DMS114 treated with DMSO at 0.1 percent for 48 hours (cell line): ENCODE data around the gene TBKBP1.
"Not testable (repeated sequence)": the region's sequence is repeated elsewhere in the genome, so short reads cannot be mapped to it uniquely, and the experiment has no call there.

Experiments
- DNase-seq: peaks from one replicate; lab custom pipeline; 2025; ENCODE audit not compliant: unreplicated experiment; lab: John Stamatoyannopoulos, UW

Gene TBKBP1

GRCh38 chr17:47731396-47731795 is 37.4 kb downstream of the TBKBP1 start:
- DNase-seq: no peak

- DNase-seq: no peak
These were observed 38.6 kb downstream of the TBKBP1 start for GRCh38 chr17:47732399-47733046.

DNA sequence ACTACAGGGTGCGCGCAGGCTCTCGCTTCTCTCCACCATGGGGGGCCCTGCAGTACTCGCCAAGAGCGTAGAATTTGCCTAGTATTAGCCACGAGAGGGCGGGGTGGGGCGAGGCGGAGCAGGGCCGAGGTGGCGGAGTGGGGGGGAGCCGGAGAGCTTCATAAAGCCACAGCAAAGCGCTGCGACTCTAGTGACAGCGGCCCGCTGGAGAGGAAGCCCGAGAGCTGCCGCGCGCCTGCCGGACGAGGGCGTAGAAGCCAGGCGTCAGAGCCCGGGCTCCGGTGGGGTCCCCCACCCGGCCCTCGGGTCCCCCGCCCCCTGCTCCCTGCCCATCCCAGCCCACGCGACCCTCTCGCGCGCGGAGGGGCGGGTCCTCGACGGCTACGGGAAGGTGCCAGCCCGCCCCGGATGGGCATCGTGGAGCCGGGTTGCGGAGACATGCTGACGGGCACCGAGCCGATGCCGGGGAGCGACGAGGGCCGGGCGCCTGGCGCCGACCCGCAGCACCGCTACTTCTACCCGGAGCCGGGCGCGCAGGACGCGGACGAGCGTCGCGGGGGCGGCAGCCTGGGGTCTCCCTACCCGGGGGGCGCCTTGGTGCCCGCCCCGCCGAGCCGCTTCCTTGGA is 39.2 kb downstream of the TBKBP1 start, which contains the start of gene TBX21:
TSS of gene TBX21 (plus strand) at position 190 of the 627 bp plus-strand sequence. CDS start at position 409, 219 bp downstream.
- DNase-seq: peak; percentile 55

- no peak for DNase-seq
These were observed 39.9 kb downstream of the TBKBP1 start for GRCh38 chr17:47733674-47734410.

DNA sequence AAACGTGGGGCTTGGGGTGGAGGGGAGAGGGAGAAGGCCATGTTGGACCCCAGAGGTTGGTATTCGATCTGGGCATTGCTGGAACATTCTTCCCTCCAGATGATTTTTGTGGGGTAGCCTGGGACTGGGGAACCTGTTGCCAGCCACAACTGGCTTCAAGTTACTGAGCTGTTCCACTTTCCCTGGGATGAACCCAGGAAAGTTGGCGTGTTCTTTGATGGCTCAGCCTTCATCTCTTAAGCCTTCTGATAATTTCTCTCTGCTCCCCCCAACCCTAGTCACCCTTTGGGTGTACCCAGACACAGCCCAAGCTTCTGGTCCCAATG is 41.1 kb downstream of the TBKBP1 start:
- no peak for DNase-seq

- no peak for DNase-seq
These were observed 41.6 kb downstream of the TBKBP1 start for GRCh38 chr17:47735536-47736011.

DNA sequence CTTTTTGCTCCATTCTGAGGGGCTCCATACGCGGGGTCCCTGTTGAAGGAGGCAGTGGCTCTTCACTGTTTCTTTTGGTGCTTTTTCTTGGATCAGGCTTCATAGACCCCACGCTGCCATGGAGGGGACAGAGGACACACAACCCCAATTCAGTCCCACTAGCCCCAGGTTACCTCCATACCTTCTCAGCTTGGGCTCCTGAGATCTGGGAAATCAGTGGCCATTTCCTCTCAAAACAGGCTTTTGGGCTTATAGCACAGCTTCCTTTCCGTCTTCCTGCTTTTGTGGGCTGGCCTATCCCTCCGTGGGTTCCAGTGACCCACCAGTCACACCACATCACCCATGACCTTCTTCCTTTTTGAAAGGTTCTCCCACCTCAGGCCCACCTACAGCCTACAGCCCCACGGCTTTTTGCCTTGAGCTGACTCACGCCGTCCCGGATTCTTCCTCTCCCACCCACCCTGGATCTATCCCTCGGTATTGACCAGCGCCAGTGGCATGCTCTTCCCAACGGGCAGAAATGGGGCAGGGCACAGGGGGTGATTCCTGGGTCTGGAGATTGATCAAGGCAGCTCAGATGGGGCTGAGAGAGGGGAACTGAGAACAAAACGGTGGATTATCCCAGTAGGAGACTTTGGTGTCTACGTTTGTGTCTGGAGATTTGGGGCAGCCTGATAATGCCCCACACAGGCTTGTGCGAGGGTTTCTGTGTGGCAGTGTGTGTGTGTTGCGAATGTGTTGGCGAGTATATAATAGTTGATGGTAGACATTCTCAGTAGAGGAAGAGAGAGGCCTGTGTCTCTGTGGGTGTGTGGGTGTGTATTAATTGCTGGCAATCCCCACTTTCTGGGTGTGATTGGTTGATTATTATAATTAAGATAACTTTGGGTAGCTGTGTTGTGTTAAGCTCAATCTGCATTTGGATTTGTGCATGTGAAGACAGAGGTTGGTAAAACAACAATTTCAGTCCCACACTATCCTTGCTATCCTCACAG is 42.8 kb downstream of the TBKBP1 start:
- DNase-seq: no peak

GRCh38 chr17:47738178-47738577 is 44.2 kb downstream of the TBKBP1 start:
- no peak for DNase-seq

DNA sequence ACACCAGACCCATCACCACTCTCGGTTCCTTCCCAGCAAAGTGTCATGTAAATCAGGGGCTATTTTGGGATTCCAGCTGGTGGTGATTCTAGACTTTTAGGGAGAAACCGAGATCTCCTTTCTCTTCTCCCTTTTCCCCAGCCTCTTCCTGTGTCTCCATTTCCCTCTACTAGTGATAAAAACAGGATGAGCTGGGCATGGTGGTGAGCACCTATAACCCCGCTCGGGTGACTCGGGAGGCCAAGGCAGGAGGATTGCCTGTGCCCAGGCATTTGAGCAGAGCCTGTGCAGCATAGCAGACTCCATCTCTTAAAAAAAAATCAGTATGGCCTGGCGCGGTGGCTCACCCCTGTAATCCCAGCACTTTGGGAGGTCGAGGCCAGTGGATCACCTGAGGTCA is 45.2 kb downstream of the TBKBP1 start:
- no peak for DNase-seq

DNA sequence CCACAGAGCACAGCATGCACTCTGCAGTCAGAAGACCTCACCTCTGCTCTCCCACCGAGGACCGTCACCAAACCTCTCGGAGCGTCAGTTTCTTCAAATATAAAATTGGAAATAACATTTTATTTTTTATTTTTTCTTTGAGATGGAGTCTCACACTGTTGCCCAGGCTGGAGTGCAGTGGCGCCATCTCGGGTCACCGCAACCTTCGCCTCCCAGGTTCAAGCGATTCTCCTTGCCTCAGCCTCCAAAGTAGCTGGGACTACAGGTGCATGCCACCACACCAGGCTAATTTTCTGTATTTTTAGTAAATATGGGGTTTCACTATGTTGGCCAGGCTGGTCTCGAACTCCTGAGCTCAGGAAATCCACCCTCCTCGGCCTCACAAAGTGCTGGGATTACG is 46.0 kb downstream of the TBKBP1 start:
- DNase-seq: not testable (repeated sequence)

- DNase-seq: no peak
These were observed 47.3 kb downstream of the TBKBP1 start for GRCh38 chr17:47741109-47741792.

DNA sequence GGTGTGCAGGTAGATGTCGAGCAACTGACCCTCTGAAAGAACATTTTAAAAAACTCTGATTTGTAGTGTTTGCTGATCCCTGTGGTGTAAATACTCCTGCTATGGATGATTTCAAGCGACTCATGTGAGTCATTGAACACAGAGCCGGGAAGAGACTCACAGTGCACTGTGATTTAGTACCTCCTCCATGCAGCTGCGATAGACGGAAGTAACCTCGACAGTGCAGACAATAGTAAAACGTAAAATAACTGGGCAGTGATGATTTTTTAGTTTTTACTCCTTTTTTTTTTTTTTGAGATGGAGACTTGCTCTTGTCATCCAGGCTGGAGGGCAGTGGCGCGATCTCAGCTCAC is 47.8 kb downstream of the TBKBP1 start:
- DNase-seq: no peak

GRCh38 chr17:47742319-47743181 is 48.6 kb downstream of the TBKBP1 start:
- DNase-seq: no peak

DNA sequence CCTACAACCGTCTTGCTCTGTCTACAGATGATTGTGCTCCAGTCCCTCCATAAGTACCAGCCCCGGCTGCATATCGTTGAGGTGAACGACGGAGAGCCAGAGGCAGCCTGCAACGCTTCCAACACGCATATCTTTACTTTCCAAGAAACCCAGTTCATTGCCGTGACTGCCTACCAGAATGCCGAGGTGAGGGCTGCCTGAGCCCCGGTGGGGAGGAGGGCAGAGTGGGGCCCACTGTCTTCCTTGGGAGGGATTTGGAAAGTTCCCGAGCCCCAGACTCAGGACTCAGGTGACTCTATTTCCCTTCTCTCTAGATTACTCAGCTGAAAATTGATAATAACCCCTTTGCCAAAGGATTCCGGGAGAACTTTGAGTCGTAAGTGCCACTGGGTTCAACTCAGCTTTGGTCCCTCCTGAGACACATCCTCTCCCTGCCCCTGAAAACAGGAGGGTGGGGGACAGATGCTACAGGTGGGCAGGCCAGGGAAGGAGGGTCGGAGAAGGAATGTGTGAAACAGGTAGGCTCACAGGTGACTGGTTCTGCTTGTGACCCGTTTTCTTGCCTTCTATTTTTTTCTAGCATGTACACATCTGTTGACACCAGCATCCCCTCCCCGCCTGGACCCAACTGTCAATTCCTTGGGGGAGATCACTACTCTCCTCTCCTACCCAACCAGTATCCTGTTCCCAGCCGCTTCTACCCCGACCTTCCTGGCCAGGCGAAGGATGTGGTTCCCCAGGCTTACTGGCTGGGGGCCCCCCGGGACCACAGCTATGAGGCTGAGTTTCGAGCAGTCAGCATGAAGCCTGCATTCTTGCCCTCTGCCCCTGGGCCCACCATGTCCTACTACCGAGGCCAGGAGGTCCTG is 50.4 kb downstream of the TBKBP1 start:
- no peak for DNase-seq

GRCh38 chr17:47745037-47745380 is 51.0 kb downstream of the TBKBP1 start:
- DNase-seq: no peak

DNA sequence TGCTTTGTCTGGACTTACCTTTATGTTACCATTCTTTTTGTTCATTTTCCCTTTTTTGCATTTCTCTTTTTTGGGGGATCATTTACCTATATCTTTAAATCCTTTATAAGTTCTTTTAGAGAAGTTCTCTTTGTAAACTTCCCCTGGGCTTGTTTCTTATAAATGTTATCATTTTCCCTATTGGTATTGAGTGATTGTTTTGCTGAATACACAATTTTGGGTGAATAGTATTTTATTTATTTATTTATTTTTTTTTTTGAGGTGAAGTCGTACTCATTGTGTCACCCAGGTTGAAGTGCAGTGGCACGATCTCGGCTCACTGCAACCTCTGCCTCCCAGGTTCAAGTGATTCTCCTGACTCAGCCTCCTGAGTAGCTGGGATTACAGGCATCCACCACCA is 57.5 kb downstream of the TBKBP1 start:
- no peak for DNase-seq

DNA sequence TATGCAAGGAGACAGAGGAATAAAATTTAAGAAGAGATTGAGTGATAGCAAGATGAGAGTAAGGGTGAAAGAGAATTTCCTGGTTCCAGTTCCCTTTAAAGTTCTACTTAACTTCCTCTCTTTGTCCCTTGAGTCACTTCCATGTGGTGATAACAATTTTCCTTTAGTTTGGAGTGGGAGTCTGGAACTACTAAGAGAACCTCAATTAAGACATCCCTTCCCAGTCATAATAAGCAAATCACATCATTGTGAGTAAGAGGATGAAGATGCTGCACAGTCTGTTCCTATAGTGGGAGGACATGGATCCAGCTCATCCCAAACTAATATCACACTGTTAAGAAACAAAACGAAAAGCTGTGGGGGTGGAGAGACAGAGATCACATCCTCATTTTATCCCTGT is 63.4 kb downstream of the TBKBP1 start:
- DNase-seq: no peak

- DNase-seq: no peak
These were observed 66.6 kb downstream of the TBKBP1 start for GRCh38 chr17:47760409-47761140.
